HG03558 (cell line): Measurements from ENCODE around the gene LIPH.
"Not testable (repeated sequence)": the region's sequence is repeated elsewhere in the genome, so short reads cannot be mapped to it uniquely, and the experiment has no call there.

Experiments
- ATAC-seq: cut with Tn5 transposase; IDR thresholded peaks from one replicate; pipeline ENCODE4 v1.9.1; 2021; ENCODE audit warnings: moderate number of reproducible peaks; ENCODE audit not compliant: unreplicated experiment; ENCODE audit errors: extremely low read depth

LIPH gene

GRCh38 chr3:185552358-185552877, at the start of gene LIPH:
Gene LIPH, minus strand, starts transcription at chr3:185552588. Its CDS starts 117 bp downstream, at chr3:185552471.
- ATAC-seq: no peak

GRCh38 chr3:185595526-185595925, 43.1 kb upstream of the LIPH start:
- no peak for ATAC-seq

- ATAC-seq: no peak
Observed at GRCh38 chr3:185594073-185594472, 41.7 kb upstream of the LIPH start.

- ATAC-seq: no peak
Observed at GRCh38 chr3:185586686-185587039, 34.3 kb upstream of the LIPH start.

- ATAC-seq: peak; percentile 90
Observed at GRCh38 chr3:185585859-185586685, 33.7 kb upstream of the LIPH start, which contains the start of gene SENP2. Gene SENP2, plus strand, starts transcription at chr3:185586295. Its CDS starts 119 bp downstream, at chr3:185586414.

- no peak for ATAC-seq
Observed at GRCh38 chr3:185585518-185585858, 33.1 kb upstream of the LIPH start.

- ATAC-seq: no peak
Observed at GRCh38 chr3:185584686-185585085, 32.3 kb upstream of the LIPH start.

GRCh38 chr3:185583925-185584324, 31.5 kb upstream of the LIPH start:
- ATAC-seq: no peak

- ATAC-seq: no peak
Observed at GRCh38 chr3:185582871-185583270, 30.5 kb upstream of the LIPH start.

- no peak for ATAC-seq
Observed at GRCh38 chr3:185582236-185582635, 29.8 kb upstream of the LIPH start.

- ATAC-seq: not testable (repeated sequence)
Observed at GRCh38 chr3:185575108-185575869, 22.9 kb upstream of the LIPH start.

GRCh38 chr3:185572183-185572582, 19.8 kb upstream of the LIPH start:
- ATAC-seq: no peak

GRCh38 chr3:185561958-185562357, 9.6 kb upstream of the LIPH start:
- ATAC-seq: no peak

GRCh38 chr3:185561374-185561943, 9.1 kb upstream of the LIPH start:
- no peak for ATAC-seq

- no peak for ATAC-seq
Observed at GRCh38 chr3:185560676-185561075, 8.3 kb upstream of the LIPH start.

- no peak for ATAC-seq
Observed at GRCh38 chr3:185559706-185560090, 7.3 kb upstream of the LIPH start.

- no peak for ATAC-seq
Observed at GRCh38 chr3:185558395-185558794, 6.0 kb upstream of the LIPH start.

- ATAC-seq: not testable (repeated sequence)
Observed at GRCh38 chr3:185556640-185557039, 4.3 kb upstream of the LIPH start.

GRCh38 chr3:185555860-185556347, 3.5 kb upstream of the LIPH start:
- ATAC-seq: no peak

- ATAC-seq: no peak
Observed at GRCh38 chr3:185555101-185555501, 2.7 kb upstream of the LIPH start.

- ATAC-seq: no peak
Observed at GRCh38 chr3:185549651-185550111, 2.7 kb downstream of the LIPH start.
